Activated CD8-positive, alpha-beta memory T cell treated with anti-CD3 and anti-CD28 coated beads, Interleukin-2, amount 50 U/mL, for 1 hour (primary cell): ENCODE measurements around the gene WBP1L.
"Not testable (repeated sequence)": the region's sequence is repeated elsewhere in the genome, so short reads cannot be mapped to it uniquely, and the experiment has no call there.

Experiments
- DNase-seq: peaks from one replicate; pipeline ENCODE4 v3.0.0-alpha.2; 2020; ENCODE audit errors: extremely low read depth

The WBP1L gene

GRCh38 chr10:102838276-102838927 lies 94.7 kb downstream of the WBP1L start:
- DNase-seq: not testable (repeated sequence)

DNA sequence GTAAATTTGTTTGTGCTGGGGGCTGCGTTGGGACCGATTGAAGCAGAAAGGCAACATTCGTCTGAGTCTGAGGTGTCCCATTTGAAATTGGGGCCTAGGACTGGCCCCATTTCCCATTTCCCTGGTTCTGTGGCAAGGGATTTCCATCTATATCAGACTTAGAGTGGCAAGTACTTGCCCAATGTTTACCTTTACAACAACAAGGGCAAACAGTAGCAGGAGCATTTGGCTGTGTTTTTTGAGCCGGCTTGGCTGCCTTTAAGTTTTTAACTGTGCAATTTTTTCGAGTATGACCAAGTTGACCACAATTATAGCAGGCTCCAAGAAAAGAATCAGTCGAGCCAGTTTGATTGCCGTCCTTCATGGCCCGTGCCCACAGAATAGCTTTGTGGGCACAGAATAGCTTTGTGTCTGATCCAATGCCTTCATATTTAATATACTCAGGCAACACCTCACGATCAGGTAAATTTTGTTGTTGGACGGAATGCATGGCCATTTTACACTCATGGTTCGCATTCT lies 98.1 kb downstream of the WBP1L start:
- no peak for DNase-seq

DNA sequence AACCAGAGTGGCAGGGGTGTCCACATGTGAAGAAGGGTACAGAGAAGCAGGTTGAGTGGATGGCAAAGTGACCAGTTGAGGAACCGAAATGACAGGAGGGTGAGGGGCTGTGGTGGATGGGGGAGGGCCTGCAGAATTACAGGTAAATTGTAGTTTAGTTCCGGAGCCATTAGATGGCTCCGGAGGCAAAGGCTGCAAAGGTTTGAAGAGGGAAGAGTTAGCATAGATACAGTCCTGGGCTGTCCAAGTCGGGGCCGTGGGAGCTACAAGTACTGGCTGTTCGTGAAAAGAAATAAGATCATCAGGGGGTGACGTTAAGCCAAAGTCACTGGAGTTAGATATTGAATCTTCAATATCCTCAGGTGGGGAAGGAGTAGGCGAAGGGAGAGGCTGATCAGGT lies 99.4 kb downstream of the WBP1L start:
- DNase-seq: not testable (repeated sequence)

GRCh38 chr10:102844190-102844776 lies 100.5 kb downstream of the WBP1L start:
- not testable (repeated sequence) for DNase-seq

- DNase-seq: no peak
Observed at GRCh38 chr10:102845352-102845902, 101.7 kb downstream of the WBP1L start.

GRCh38 chr10:102850025-102850518 lies 106.3 kb downstream of the WBP1L start:
- no peak for DNase-seq

DNA sequence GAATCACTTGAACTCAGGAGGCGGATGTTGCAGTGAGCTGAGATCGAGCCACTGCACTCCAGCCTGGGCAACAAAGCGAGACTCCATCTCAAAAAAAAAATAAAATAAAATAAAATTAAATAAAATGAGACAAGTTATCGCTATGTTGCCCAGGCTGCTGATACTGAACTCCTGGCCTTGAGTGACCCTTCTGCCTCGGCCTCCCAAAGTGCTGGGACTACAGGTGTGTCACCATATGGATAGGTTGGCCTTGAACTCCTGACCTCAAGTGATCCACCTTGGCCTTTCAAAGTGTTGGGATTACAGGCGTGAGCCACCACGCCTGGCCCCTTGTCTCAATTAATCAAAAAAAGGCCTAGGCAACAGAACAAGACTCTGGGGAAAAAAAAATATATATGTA lies 109.5 kb downstream of the WBP1L start:
- not testable (repeated sequence) for DNase-seq

DNA sequence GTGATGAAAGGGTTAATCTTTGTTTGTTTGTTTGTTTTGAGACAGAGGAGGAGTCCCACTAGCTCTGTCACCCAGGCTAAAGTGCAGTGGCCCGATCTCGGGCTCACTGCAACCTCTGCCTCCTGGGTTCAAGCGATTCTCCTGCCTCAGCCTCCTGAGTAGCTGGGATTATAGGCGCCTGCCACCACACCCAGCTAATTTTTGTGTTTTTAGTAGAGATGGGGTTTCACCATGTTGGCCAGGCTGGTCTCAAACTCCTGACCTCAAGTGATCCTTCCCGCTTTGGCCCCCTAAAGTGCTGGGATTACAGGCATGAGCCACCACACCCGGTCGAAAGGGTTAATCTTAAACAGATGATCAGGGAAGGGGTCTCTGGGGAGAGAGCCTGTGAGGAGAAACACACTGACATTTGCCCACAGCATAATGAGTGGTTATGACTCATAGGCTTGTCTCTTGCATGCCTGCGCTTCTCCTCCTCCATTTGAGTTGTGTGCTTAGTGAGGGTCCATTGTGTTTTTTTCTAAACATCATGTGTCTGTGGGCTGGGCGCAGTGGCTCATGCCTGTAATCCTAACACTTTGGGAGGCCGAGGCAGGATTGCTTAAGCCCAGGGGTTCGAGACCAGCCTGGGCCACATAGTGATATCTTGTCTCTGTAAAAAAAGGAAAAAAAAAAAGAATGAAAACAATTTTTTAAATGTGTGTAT lies 112.1 kb downstream of the WBP1L start:
- not testable (repeated sequence) for DNase-seq

GRCh38 chr10:102856758-102857424 lies 113.1 kb downstream of the WBP1L start:
- DNase-seq: no peak

DNA sequence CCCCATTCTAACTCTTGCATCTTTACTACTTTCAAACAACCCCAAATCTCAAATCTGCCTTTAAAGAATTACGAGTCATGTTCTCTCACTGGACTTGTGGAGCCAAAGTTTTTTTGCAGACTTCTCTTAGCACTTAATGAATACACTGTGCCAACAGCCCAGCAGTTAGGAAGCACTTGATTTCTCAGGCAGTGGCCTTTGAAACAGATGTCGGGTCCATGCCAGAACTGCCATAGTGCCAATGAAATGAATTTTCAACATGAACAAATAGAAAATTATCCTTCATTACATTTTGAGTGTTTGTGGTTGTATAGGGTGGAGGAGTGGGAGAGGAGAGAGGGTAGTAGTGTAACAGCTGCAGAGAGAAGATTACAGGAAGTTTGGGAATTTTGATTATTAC lies 116.2 kb downstream of the WBP1L start:
- DNase-seq: no peak

DNA sequence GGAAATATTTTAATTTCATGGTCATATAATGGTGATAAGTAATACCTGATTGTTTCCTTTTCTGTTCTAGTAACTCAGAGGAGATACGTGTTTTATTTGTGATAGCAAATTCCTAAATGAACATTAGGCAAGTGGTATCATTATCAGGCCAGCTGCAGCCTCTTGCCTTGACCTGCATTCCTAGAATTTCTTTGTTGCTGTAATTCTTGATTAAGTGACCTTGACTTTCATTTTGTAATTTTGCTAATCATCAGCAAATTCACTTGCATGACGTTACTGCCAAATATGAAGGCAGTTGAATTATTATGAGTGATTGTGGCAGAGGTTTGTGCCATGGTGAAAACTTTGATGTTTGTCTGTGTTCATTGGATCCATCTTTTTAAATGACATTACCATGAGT lies 119.9 kb downstream of the WBP1L start:
- DNase-seq: no peak

DNA sequence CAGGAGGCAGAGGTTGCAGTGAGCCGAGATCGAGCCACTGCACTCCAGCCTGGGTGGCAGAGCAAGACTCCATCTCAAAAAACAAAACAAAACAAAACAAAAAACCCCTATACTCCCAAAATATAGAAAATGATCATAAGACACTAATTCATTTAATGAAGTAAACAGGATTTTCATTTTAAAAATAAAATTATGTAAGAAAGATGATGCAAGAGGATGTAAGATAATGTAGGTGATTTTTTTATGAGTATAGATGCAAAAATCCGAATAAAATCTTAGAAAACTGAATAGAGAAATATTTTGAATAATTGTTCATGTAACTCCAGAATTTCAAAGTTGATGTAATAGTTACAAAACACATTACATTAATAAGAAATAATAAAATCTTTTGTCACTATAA lies 121.9 kb downstream of the WBP1L start:
- no peak for DNase-seq
